ENCODE measurements around the gene OTUD3. TPM values are rescaled to one million over a fixed set of nuclear protein-coding genes. Genes with fewer than 3 reads are reported as not detected.
"Not testable (repeated sequence)": the region's sequence is repeated elsewhere in the genome, so short reads cannot be mapped to it uniquely, and the experiment has no call there.

Gene OTUD3
- total RNA-seq, 4 donors from 2014 or later: 2.6 to 20.8 (median 10.7) TPM

GRCh38 chr1:19879227-19879626 lies 3.0 kb upstream of the OTUD3 start:
- Histone ChIP-seq H3K27ac (peak overlapping the region in 1 of 2 donors; percentile 70), H3K27me3 (no peaks in the 10 kb centered on the region), H3K4me1 (no peaks in the 10 kb centered on the region), H3K9me3 (no peaks in the 10 kb centered on the region), H3K36me3 (no peaks in the 10 kb centered on the region), H3K4me3 (no peak overlapping the region)
- intact Hi-C loops (cut with DNase I; ENCODE audit: low total_unique reads): no loop called here
- no peak for TF ChIP-seq CTCF (IDR thresholded peaks at IDR 0.05)
- DNase-seq: no peak

- DNase-seq: no peak
- intact Hi-C loops (cut with DNase I; ENCODE audit: low total_unique reads): loop anchor here (10.0 kb wide), 1 partner anchor 85 kb away; the partner anchor contains the start of gene TMCO4
- H3K27ac ChIP-seq: no peak overlapping the region
- no peaks in the 10 kb centered on the region for H3K4me1 ChIP-seq
- no peaks in the 10 kb centered on the region for H3K36me3 ChIP-seq
- no peaks in the 10 kb centered on the region for H3K27me3 ChIP-seq
- no peak for TF ChIP-seq POLR2A (IDR thresholded peaks at IDR 0.05)
- TF ChIP-seq CTCF (IDR thresholded peaks at IDR 0.05): no peak
- H3K4me3 ChIP-seq: no peak overlapping the region
- H3K9me3 ChIP-seq: no peaks in the 10 kb centered on the region
These were observed 2.5 kb upstream of the OTUD3 start for GRCh38 chr1:19879661-19880060.

- intact Hi-C loops (cut with DNase I; ENCODE audit: low total_unique reads): loop anchor here (10.0 kb wide), 1 partner anchor 86 kb away; the partner anchor contains the start of gene TMCO4
- not testable (repeated sequence) for H3K4me3 ChIP-seq, H3K36me3 ChIP-seq, DNase-seq, H3K27me3 ChIP-seq, H3K9me3 ChIP-seq, H3K27ac ChIP-seq, H3K4me1 ChIP-seq
These were observed 1.4 kb upstream of the OTUD3 start for GRCh38 chr1:19880841-19881240.

- no peak for DNase-seq
- Histone ChIP-seq H3K27me3 (no peaks in the 10 kb centered on the region), H3K4me3 (no peak overlapping the region), H3K27ac (no peak overlapping the region), H3K4me1 (no peaks in the 10 kb centered on the region), H3K36me3 (no peaks in the 10 kb centered on the region), H3K9me3 (no peaks in the 10 kb centered on the region)
- TF ChIP-seq POLR2A (IDR thresholded peaks at IDR 0.05): no peak
- no peak for TF ChIP-seq CTCF (IDR thresholded peaks at IDR 0.05)
- intact Hi-C loops (cut with DNase I; ENCODE audit: low total_unique reads): loop anchor here (10.0 kb wide), 1 partner anchor 90 kb away; the partner anchor contains the start of gene TMCO4
These were observed 2.1 kb downstream of the OTUD3 start for GRCh38 chr1:19884312-19884711.

GRCh38 chr1:19885821-19886220 lies 3.6 kb downstream of the OTUD3 start:
- Histone ChIP-seq H3K9me3 (no peaks in the 10 kb centered on the region), H3K27ac (no peak overlapping the region), H3K27me3 (no peaks in the 10 kb centered on the region), H3K4me3 (no peak overlapping the region), H3K4me1 (no peaks in the 10 kb centered on the region), H3K36me3 (no peaks in the 10 kb centered on the region)
- no peak for DNase-seq
- intact Hi-C loops (cut with DNase I; ENCODE audit: low total_unique reads): loop anchor here (10.0 kb wide), 1 partner anchor 91 kb away; the partner anchor contains the start of gene TMCO4
- TF ChIP-seq POLR2A (IDR thresholded peaks at IDR 0.05) (no peak), CTCF (IDR thresholded peaks at IDR 0.05) (no peak)

GRCh38 chr1:19888112-19888511 lies 5.9 kb downstream of the OTUD3 start:
- no peak overlapping the region for H3K27ac ChIP-seq
- intact Hi-C loops (cut with DNase I; ENCODE audit: low total_unique reads): loop anchor here (10.0 kb wide), 1 partner anchor 93 kb away; the partner anchor contains the start of gene TMCO4
- TF ChIP-seq CTCF (IDR thresholded peaks at IDR 0.05) (no peak), POLR2A (IDR thresholded peaks at IDR 0.05) (no peak)

More at GRCh38 chr1:19888112-19888511, 5.9 kb downstream of the OTUD3 start:
- Histone ChIP-seq H3K4me3 (no peak overlapping the region), H3K4me1 (peaks cover 0 to 4% of the 10 kb centered on the region in 2 donors), H3K9me3 (no peaks in the 10 kb centered on the region), H3K27me3 (no peaks in the 10 kb centered on the region), H3K36me3 (no peaks in the 10 kb centered on the region)
- no peak for DNase-seq
